Activated CD4-positive, alpha-beta T cell treated with anti-CD3 and anti-CD28 coated beads for 4 hours (primary cell): ENCODE results near the gene DRD4.

Experiments
- DNase-seq, 2 donors: peaks; one replicate each; pipeline ENCODE4 v3.0.0-alpha.2; 2020

The DRD4 gene

GRCh38 chr11:610146-610801, 26.8 kb upstream of the DRD4 start:
- no peak for DNase-seq

- no peak for DNase-seq
Observed at GRCh38 chr11:611001-611996, 25.8 kb upstream of the DRD4 start.

GRCh38 chr11:612201-612960, 24.7 kb upstream of the DRD4 start:
- DNase-seq = no peak

GRCh38 chr11:612961-613300, 24.1 kb upstream of the DRD4 start:
- no peak for DNase-seq

GRCh38 chr11:613369-613968, 23.6 kb upstream of the DRD4 start:
- DNase-seq = peak; percentile 93

GRCh38 chr11:614021-614622, 22.9 kb upstream of the DRD4 start:
- DNase-seq = no peak

GRCh38 chr11:614623-615503, 22.2 kb upstream of the DRD4 start:
- DNase-seq = no peak

- DNase-seq = peak; percentile 80 to 84
Observed at GRCh38 chr11:615504-616319, 21.4 kb upstream of the DRD4 start, which contains the start of gene IRF7. Gene IRF7 (minus strand): TSS chr11:615950. CDS start chr11:615364, 586 bp downstream.

- no peak for DNase-seq
Observed at GRCh38 chr11:616320-617198, 20.5 kb upstream of the DRD4 start.

- DNase-seq = no peak
Observed at GRCh38 chr11:617199-617911, 19.7 kb upstream of the DRD4 start.

GRCh38 chr11:617912-618682, 19.0 kb upstream of the DRD4 start:
- no peak for DNase-seq

- no peak for DNase-seq
Observed at GRCh38 chr11:618856-619627, 18.0 kb upstream of the DRD4 start.

- DNase-seq = no peak
Observed at GRCh38 chr11:619628-620050, 17.4 kb upstream of the DRD4 start.

- no peak for DNase-seq
Observed at GRCh38 chr11:620201-620600, 16.9 kb upstream of the DRD4 start.

- no peak for DNase-seq
Observed at GRCh38 chr11:620935-621814, 15.9 kb upstream of the DRD4 start.

GRCh38 chr11:621838-622237, 15.2 kb upstream of the DRD4 start:
- DNase-seq = no peak
